A549 (cell line): ENCODE measurements around the gene HMGN3.

ENCODE experiments used
- CHD4 ChIP-seq: fragments of 200-600 bp; sonication (generic); IDR thresholded peaks from 2 replicates; pipeline ENCODE4 v1.6.1; 2016; ENCODE audit warnings: antibody characterized with exemption, mild to moderate bottlenecking, borderline replicate concordance
- KDM5A ChIP-seq: fragments of 200-600 bp; sonication (generic); IDR thresholded peaks from 2 replicates; pipeline ENCODE4 v1.6.1; 2016; ENCODE audit warnings: antibody characterized with exemption, mild to moderate bottlenecking
- REST ChIP-seq: fragments of 200-600 bp; sonication (generic); IDR thresholded peaks from 2 replicates; pipeline ENCODE4 v1.6.1; 2016; ENCODE audit warnings: antibody characterized with exemption, mild to moderate bottlenecking, moderate library complexity
- TF ChIP-seq, protein P1 (sequence below): fragments of >200 bp; sonication (Bioruptor Twin); formaldehyde crosslinking; IDR thresholded peaks from 3 replicates; pipeline ENCODE4 v1.5.1; 2016

- TF ChIP-seq, protein P1, sequence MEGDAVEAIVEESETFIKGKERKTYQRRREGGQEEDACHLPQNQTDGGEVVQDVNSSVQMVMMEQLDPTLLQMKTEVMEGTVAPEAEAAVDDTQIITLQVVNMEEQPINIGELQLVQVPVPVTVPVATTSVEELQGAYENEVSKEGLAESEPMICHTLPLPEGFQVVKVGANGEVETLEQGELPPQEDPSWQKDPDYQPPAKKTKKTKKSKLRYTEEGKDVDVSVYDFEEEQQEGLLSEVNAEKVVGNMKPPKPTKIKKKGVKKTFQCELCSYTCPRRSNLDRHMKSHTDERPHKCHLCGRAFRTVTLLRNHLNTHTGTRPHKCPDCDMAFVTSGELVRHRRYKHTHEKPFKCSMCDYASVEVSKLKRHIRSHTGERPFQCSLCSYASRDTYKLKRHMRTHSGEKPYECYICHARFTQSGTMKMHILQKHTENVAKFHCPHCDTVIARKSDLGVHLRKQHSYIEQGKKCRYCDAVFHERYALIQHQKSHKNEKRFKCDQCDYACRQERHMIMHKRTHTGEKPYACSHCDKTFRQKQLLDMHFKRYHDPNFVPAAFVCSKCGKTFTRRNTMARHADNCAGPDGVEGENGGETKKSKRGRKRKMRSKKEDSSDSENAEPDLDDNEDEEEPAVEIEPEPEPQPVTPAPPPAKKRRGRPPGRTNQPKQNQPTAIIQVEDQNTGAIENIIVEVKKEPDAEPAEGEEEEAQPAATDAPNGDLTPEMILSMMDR: no peak
- TF ChIP-seq KDM5A: no peak
- TF ChIP-seq CHD4: no peak
- TF ChIP-seq REST: no peak
Measured at GRCh38 chr6:79184086-79184485, 50.4 kb downstream of the HMGN3 start.
